Breast epithelium (tissue), 3 donors: Measurements from ENCODE around the gene MIF.

Source experiments
- CTCF ChIP-seq, 3 donors: fragments of 450-650 bp; IDR thresholded peaks; one replicate each; pipeline ENCODE4 v1.5.1; 2016 to 2017; ENCODE audit warnings: antibody characterized with exemption in 3 of 3, mild to moderate bottlenecking in 3 of 3, moderate library complexity in 3 of 3
- POLR2A ChIP-seq: fragments of 450-650 bp; IDR thresholded peaks from one replicate; pipeline ENCODE4 v1.6.1; 2016; ENCODE audit warnings: antibody characterized with exemption, mild to moderate bottlenecking, moderate library complexity

GRCh38 chr22:23926561-23926960 is 32.4 kb downstream of the MIF start:
- no peak for TF ChIP-seq POLR2A
- TF ChIP-seq CTCF (IDR thresholded peaks at IDR 0.05) = no peak
